WTC11 (cell line): ENCODE measurements around the gene UTP3. TPM values are rescaled to one million over a fixed set of nuclear protein-coding genes. Genes with fewer than 3 reads are reported as not detected.

Source experiments
- ATAC-seq: fragments of 200-7000 bp; cut with Tn5 transposase; 2 replicates; pipeline ENCODE4 v1.10.0; 2021; ENCODE audit warnings: mild to moderate bottlenecking, moderate library complexity
- CTCF ChIA-PET: fragments of 300-600 bp; sonication (Branson Sonifier 250); formaldehyde crosslinking; loops from one replicate; lab custom pipeline; 2021; ENCODE audit warnings: antibody characterized with exemption; lab: Charles Lee
- POLR2A ChIA-PET: fragments of 350-600 bp; sonication (Branson Sonifier 250); formaldehyde crosslinking; loops from one replicate; lab custom pipeline; 2021; ENCODE audit warnings: antibody characterized with exemption; lab: Charles Lee
- DNase-seq: peaks from one replicate; pipeline ENCODE4 v3.0.0; 2021; ENCODE audit warnings: low spot score
- H3K27ac Mint-ChIP-seq: 2 replicates; pipeline ENCODE4 v1.8.0; 2021; ENCODE audit warnings: mixed read lengths
- H3K27me3 Mint-ChIP-seq: 2 replicates; pipeline ENCODE4 v1.8.0; 2021; ENCODE audit warnings: low read depth, mild to moderate bottlenecking, moderate library complexity, mixed read lengths
- H3K36me3 Mint-ChIP-seq: 2 replicates; pipeline ENCODE4 v1.8.0; 2021; ENCODE audit warnings: mixed read lengths
- H3K4me1 Mint-ChIP-seq: 2 replicates; pipeline ENCODE4 v1.8.0; 2022; ENCODE audit warnings: mixed read lengths
- H3K4me3 Mint-ChIP-seq: 2 replicates; pipeline ENCODE4 v1.8.0; 2021; ENCODE audit warnings: mild to moderate bottlenecking, moderate library complexity, mixed read lengths
- H3K9me3 Mint-ChIP-seq: 2 replicates; pipeline ENCODE4 v1.8.0; 2021; ENCODE audit warnings: mixed read lengths
- AFF4 ChIP-seq: sonication (generic); formaldehyde crosslinking; IDR thresholded peaks from 2 replicates; pipeline ENCODE4 v1.8.1; 2023; ENCODE audit warnings: mild to moderate bottlenecking, missing genetic modification reagents, borderline replicate concordance
- ATF6 ChIP-seq: sonication (generic); formaldehyde crosslinking; IDR thresholded peaks from 2 replicates; pipeline ENCODE4 v1.8.1; 2023; ENCODE audit warnings: mild to moderate bottlenecking, missing genetic modification reagents
- CTCF ChIP-seq: fragments of 200-600 bp; IDR thresholded peaks from 2 replicates; pipeline ENCODE4 v1.8.0; 2022; ENCODE audit warnings: antibody characterized with exemption
- ETV6 ChIP-seq: sonication (generic); formaldehyde crosslinking; IDR thresholded peaks from 2 replicates; pipeline ENCODE4 v1.8.1; 2022; ENCODE audit warnings: mild to moderate bottlenecking, missing genetic modification reagents
- FOXJ3 ChIP-seq: sonication (generic); formaldehyde crosslinking; IDR thresholded peaks from 2 replicates; pipeline ENCODE4 v1.9.0; 2021; ENCODE audit warnings: missing genetic modification reagents, mild to moderate bottlenecking, borderline replicate concordance
- GABPB1 ChIP-seq: sonication (generic); formaldehyde crosslinking; IDR thresholded peaks from 2 replicates; pipeline ENCODE4 v1.8.1; 2023; ENCODE audit warnings: mild to moderate bottlenecking, missing genetic modification reagents
- HMGA2 ChIP-seq: fragments of 250-450 bp; sonication (Bioruptor Pico); IDR thresholded peaks from 2 replicates; pipeline ENCODE4 v1.4.0; 2021; ENCODE audit warnings: mild to moderate bottlenecking, moderate library complexity
- MLX ChIP-seq: sonication (generic); formaldehyde crosslinking; IDR thresholded peaks from 2 replicates; pipeline ENCODE4 v1.8.1; 2023; ENCODE audit warnings: mild to moderate bottlenecking, missing genetic modification reagents, moderate library complexity
- NFYB ChIP-seq: sonication (generic); formaldehyde crosslinking; conservative IDR thresholded peaks from 2 replicates; pipeline ENCODE4 v1.8.0; 2022; ENCODE audit warnings: low read depth, missing genetic modification reagents
- NR1H2 ChIP-seq: sonication (generic); formaldehyde crosslinking; IDR thresholded peaks from 2 replicates; pipeline ENCODE4 v1.9.0; 2021; ENCODE audit warnings: mild to moderate bottlenecking, moderate library complexity, missing genetic modification reagents
- RELA ChIP-seq: sonication (generic); formaldehyde crosslinking; IDR thresholded peaks from 2 replicates; pipeline ENCODE4 v1.8.1; 2022; ENCODE audit warnings: missing genetic modification reagents, mild to moderate bottlenecking, borderline replicate concordance
- SMAD4 ChIP-seq: sonication (generic); formaldehyde crosslinking; IDR thresholded peaks from 2 replicates; pipeline ENCODE4 v1.8.0; 2022; ENCODE audit warnings: mild to moderate bottlenecking, missing genetic modification reagents
- USF2 ChIP-seq: sonication (generic); formaldehyde crosslinking; IDR thresholded peaks from 2 replicates; pipeline ENCODE4 v1.8.1; 2023; ENCODE audit warnings: mild to moderate bottlenecking, missing genetic modification reagents, moderate library complexity
- ZBTB21 ChIP-seq: sonication (generic); formaldehyde crosslinking; IDR thresholded peaks from 2 replicates; pipeline ENCODE4 v1.8.1; 2023; ENCODE audit warnings: mild to moderate bottlenecking, missing genetic modification reagents, borderline replicate concordance
- ZNF219 ChIP-seq: sonication (generic); formaldehyde crosslinking; IDR thresholded peaks from 2 replicates; pipeline ENCODE4 v1.8.0; 2023; ENCODE audit warnings: missing genetic modification reagents, mild to moderate bottlenecking, borderline replicate concordance
- total RNA-seq: library from RNA; stranded (reverse); gene quantifications from 3 replicates; pipeline ENCODE4 v1.2.3, GENCODE V29; 2021
- TF ChIP-seq, protein P1 (sequence below): sonication (generic); formaldehyde crosslinking; IDR thresholded peaks from 2 replicates; pipeline ENCODE4 v1.8.1; 2022; ENCODE audit warnings: low read depth, missing genetic modification reagents, borderline replicate concordance
- TF ChIP-seq, protein P2 (sequence below): sonication (generic); formaldehyde crosslinking; IDR thresholded peaks from 2 replicates; pipeline ENCODE4 v1.8.0; 2022; ENCODE audit warnings: mild to moderate bottlenecking, missing genetic modification reagents

UTP3 gene
- total RNA-seq, 1 experiment from 2014 or later: 45.5 TPM

- H3K27ac Mint-ChIP-seq: no peak overlapping the region
These were observed 33.7 kb upstream of the UTP3 start for GRCh38 chr4:70654605-70655011.

GRCh38 chr4:70657326-70657725 lies 31.0 kb upstream of the UTP3 start:
- CTCF ChIA-PET: interaction anchor here (1.3 kb wide), 1 partner anchor 30 kb away, joined by 3 read pairs; no protein-coding TSS in a partner anchor
- Mint-ChIP-seq H3K4me3 (no peak overlapping the region), H3K36me3 (no peaks in the 10 kb centered on the region), H3K27me3 (no peaks in the 10 kb centered on the region), H3K27ac (no peak overlapping the region), H3K9me3 (no peaks in the 10 kb centered on the region), H3K4me1 (no peaks in the 10 kb centered on the region)
- ATAC-seq: no peak
- no peak for DNase-seq
- POLR2A ChIA-PET: no interaction called here
- no peak for TF ChIP-seq FOXJ3 (CRISPR knock-in tag)
- TF ChIP-seq HMGA2: no peak
- TF ChIP-seq CTCF: no peak
- no peak for TF ChIP-seq USF2 (CRISPR knock-in tag)
- TF ChIP-seq, protein P1, sequence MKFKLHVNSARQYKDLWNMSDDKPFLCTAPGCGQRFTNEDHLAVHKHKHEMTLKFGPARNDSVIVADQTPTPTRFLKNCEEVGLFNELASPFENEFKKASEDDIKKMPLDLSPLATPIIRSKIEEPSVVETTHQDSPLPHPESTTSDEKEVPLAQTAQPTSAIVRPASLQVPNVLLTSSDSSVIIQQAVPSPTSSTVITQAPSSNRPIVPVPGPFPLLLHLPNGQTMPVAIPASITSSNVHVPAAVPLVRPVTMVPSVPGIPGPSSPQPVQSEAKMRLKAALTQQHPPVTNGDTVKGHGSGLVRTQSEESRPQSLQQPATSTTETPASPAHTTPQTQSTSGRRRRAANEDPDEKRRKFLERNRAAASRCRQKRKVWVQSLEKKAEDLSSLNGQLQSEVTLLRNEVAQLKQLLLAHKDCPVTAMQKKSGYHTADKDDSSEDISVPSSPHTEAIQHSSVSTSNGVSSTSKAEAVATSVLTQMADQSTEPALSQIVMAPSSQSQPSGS (CRISPR knock-in tag): no peak
- no peak for TF ChIP-seq NFYB
- no peak for TF ChIP-seq RELA (CRISPR knock-in tag)
- TF ChIP-seq ATF6 (CRISPR knock-in tag): no peak
- TF ChIP-seq GABPB1 (CRISPR knock-in tag): no peak

More at GRCh38 chr4:70654605-70655011, 33.7 kb upstream of the UTP3 start:
- ATAC-seq (no peak), DNase-seq (no peak)
- H3K36me3 Mint-ChIP-seq: no peaks in the 10 kb centered on the region
- no peaks in the 10 kb centered on the region for H3K27me3 Mint-ChIP-seq
- no peak overlapping the region for H3K4me3 Mint-ChIP-seq
- POLR2A ChIA-PET: no interaction called here
- H3K4me1 Mint-ChIP-seq: no peaks in the 10 kb centered on the region
- no peaks in the 10 kb centered on the region for H3K9me3 Mint-ChIP-seq
- TF ChIP-seq ETV6 (CRISPR knock-in tag) (no peak), NR1H2 (CRISPR knock-in tag) (no peak), MLX (CRISPR knock-in tag) (no peak), USF2 (CRISPR knock-in tag) (no peak), ZNF219 (no peak), AFF4 (CRISPR knock-in tag) (no peak), SMAD4 (CRISPR knock-in tag) (no peak), ZBTB21 (CRISPR knock-in tag) (no peak)
- TF ChIP-seq, protein P2, sequence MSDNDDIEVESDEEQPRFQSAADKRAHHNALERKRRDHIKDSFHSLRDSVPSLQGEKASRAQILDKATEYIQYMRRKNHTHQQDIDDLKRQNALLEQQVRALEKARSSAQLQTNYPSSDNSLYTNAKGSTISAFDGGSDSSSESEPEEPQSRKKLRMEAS (CRISPR knock-in tag): no peak
- CTCF ChIA-PET: no interaction called here
